Liver (tissue), 9 donors: ENCODE results near the gene MAP3K15. TPM values are rescaled to one million over a fixed set of nuclear protein-coding genes. Genes with fewer than 3 reads are reported as not detected.

Experiments used
- DNase-seq: peaks from one replicate; pipeline ENCODE4 v3.0.0-alpha.2; 2017; ENCODE audit warnings: low spot score
- H3K27ac ChIP-seq, 2 donors: one replicate each; pipeline ENCODE4 v1.7.0; 2013; ENCODE audit warnings: inconsistent platforms in 2 of 2, low read length in 2 of 2, control low read depth in 1 of 2, low read depth in 1 of 2, mild to moderate bottlenecking in 1 of 2
- H3K27me3 ChIP-seq, 4 donors: one replicate each; pipeline versions ENCODE4 v1.6.1 to v1.7.0; 2013; ENCODE audit warnings: low read length in 3 of 4, inconsistent platforms in 1 of 4, mild to moderate bottlenecking in 1 of 4, moderate library complexity in 1 of 4; ENCODE audit not compliant: control insufficient read depth in 4 of 4, insufficient read depth in 4 of 4
- H3K36me3 ChIP-seq, 4 donors: one replicate each; pipeline versions ENCODE4 v1.6.1 to v1.7.0; 2013; ENCODE audit warnings: low read length in 3 of 4, mild to moderate bottlenecking in 3 of 4, low read depth in 1 of 4, moderate library complexity in 1 of 4; ENCODE audit not compliant: control insufficient read depth in 4 of 4, insufficient read depth in 3 of 4
- H3K4me1 ChIP-seq, 4 donors: one replicate each; pipeline versions ENCODE4 v1.6.1 to v1.7.0; 2013; ENCODE audit warnings: low read length in 3 of 4, mild to moderate bottlenecking in 3 of 4, moderate library complexity in 1 of 4; ENCODE audit not compliant: control insufficient read depth in 4 of 4, insufficient read depth in 4 of 4
- H3K4me3 ChIP-seq, 3 donors: one replicate each; pipeline versions ENCODE4 v1.6.1 to v1.7.0; 2013; ENCODE audit warnings: low read length in 3 of 3, control low read depth in 1 of 3, low read depth in 1 of 3, mild to moderate bottlenecking in 1 of 3
- H3K9ac ChIP-seq, 2 donors: one replicate each; pipeline ENCODE4 v1.7.0; 2013; ENCODE audit warnings: low read length in 2 of 2, mild to moderate bottlenecking in 2 of 2, moderate library complexity in 2 of 2, control low read depth in 1 of 2, low read depth in 1 of 2
- H3K9me3 ChIP-seq, 4 donors: one replicate each; pipeline versions ENCODE4 v1.6.1 to v1.7.0; 2013; ENCODE audit warnings: low read length in 3 of 4; ENCODE audit not compliant: control insufficient read depth in 4 of 4
- ATF3 ChIP-seq: IDR thresholded peaks from 2 replicates; pipeline ENCODE4 v1.6.1; 2016; ENCODE audit warnings: antibody characterized with exemption
- CTCF ChIP-seq: fragments of 150-350 bp; IDR thresholded peaks from 2 replicates; pipeline ENCODE4 v1.5.1; 2017; ENCODE audit warnings: improper control_type of control experiment, low read depth, low read length; ENCODE audit not compliant: missing input control
- EGR1 ChIP-seq, 2 donors: IDR thresholded peaks; 2 replicates each; pipeline ENCODE4 v1.6.1; 2016 to 2018; ENCODE audit warnings: antibody characterized with exemption in 2 of 2, low read depth in 2 of 2
- FOXA1 ChIP-seq: IDR thresholded peaks from 2 replicates; pipeline ENCODE4 v1.6.1; 2016; ENCODE audit warnings: antibody characterized with exemption
- HNF4A ChIP-seq, 2 donors: conservative IDR thresholded peaks; 2 replicates each; pipeline ENCODE4 v1.6.1; 2016; ENCODE audit warnings: antibody characterized with exemption in 2 of 2, mild to moderate bottlenecking in 2 of 2
- HNF4G ChIP-seq: IDR thresholded peaks from 2 replicates; pipeline ENCODE4 v1.6.1; 2016; ENCODE audit warnings: antibody characterized with exemption
- MAX ChIP-seq: IDR thresholded peaks from 2 replicates; pipeline ENCODE4 v1.6.1; 2016; ENCODE audit warnings: antibody characterized with exemption
- SP1 ChIP-seq: IDR thresholded peaks from 2 replicates; pipeline ENCODE4 v1.6.1; 2018; ENCODE audit warnings: antibody characterized with exemption, mild to moderate bottlenecking
- TAF1 ChIP-seq: conservative IDR thresholded peaks from 2 replicates; pipeline ENCODE4 v1.6.1; 2016; ENCODE audit warnings: antibody characterized with exemption, mild to moderate bottlenecking
- ZBTB33 ChIP-seq: IDR thresholded peaks from 2 replicates; pipeline ENCODE4 v1.6.1; 2016; ENCODE audit warnings: antibody characterized with exemption
- WGBS: extraction: QIAGEN DNeasy Blood & Tissue Kit; methylation state at CpG from one replicate; pipeline ENCODE4 v1.1.7; 2013; 5-methylcytosine and 5-hydroxymethylcytosine counted together
- polyA plus RNA-seq, 2 donors: library from polyadenylated mRNA; stranded (reverse) in 1 of 2; unstranded in 1 of 2; fragments of 200-250 nt in 1 of 2; fragments of >200 nt in 1 of 2; fragmentation: Nextera tagmentation in 1 of 2; extraction: Ambion mirVana in 1 of 2; gene quantifications; one replicate each; pipeline versions ENCODE4 v1.2.1 to v1.2.3, GENCODE V29; 2013 to 2015
- total RNA-seq, 2 donors: library from RNA; depleted of rRNA; stranded (reverse); fragments of >200 nt; gene quantifications; one replicate each; pipeline ENCODE4 v1.2.3, GENCODE V29; 2014
- donor health status: healthy.
- donor health status: healthy.
- donor health status: healthy.
- donor health status: healthy.
- donor health status: healthy.

MAP3K15 gene
- total and polyA plus RNA-seq, 4 donors, result 0.09 to 0.28 TPM; not detected in 2

GRCh38 chrX:19462879-19463278 lies 52.4 kb downstream of the MAP3K15 start:
- no peak overlapping the region for H3K27ac ChIP-seq
- H3K27me3 ChIP-seq, result no peaks in the 10 kb centered on the region
- no peak for TF ChIP-seq CTCF
- no peak for TF ChIP-seq HNF4A (conservative IDR thresholded peaks at IDR 0.05)
- TF ChIP-seq FOXA1, result no peak
- no peak for TF ChIP-seq SP1
- no peak for TF ChIP-seq ZBTB33
- H3K36me3 ChIP-seq, result no peaks in the 10 kb centered on the region
- H3K4me1 ChIP-seq, result no peaks in the 10 kb centered on the region
- H3K9ac ChIP-seq, result no peak overlapping the region
- no peak for DNase-seq
- no peak overlapping the region for H3K4me3 ChIP-seq
- 100% methylated on average over 1 of the region's 1 CpG for WGBS
- H3K9me3 ChIP-seq, result no peaks in the 10 kb centered on the region

- 97% methylated on average over 2 of the region's 2 CpGs for WGBS
- H3K27ac ChIP-seq, result no peak overlapping the region
- TF ChIP-seq HNF4A (conservative IDR thresholded peaks at IDR 0.05) (no peak), FOXA1 (no peak), TAF1 (no peak)
- H3K4me3 ChIP-seq, result no peak overlapping the region
- H3K27me3 ChIP-seq, result no peaks in the 10 kb centered on the region
- no peaks in the 10 kb centered on the region for H3K9me3 ChIP-seq
- no peak overlapping the region for H3K9ac ChIP-seq
- no peaks in the 10 kb centered on the region for H3K4me1 ChIP-seq
- DNase-seq, result no peak
- no peaks in the 10 kb centered on the region for H3K36me3 ChIP-seq
Observed at GRCh38 chrX:19462231-19462630, 53.1 kb downstream of the MAP3K15 start.

GRCh38 chrX:19457662-19458061 lies 57.6 kb downstream of the MAP3K15 start:
- whole genome bisulfite sequencing, result 88% methylated on average over 4 of the region's 4 CpGs
- DNase-seq, result no peak
- no peak overlapping the region for H3K4me3 ChIP-seq
- H3K9ac ChIP-seq, result no peak overlapping the region
- no peak overlapping the region for H3K27ac ChIP-seq
- no peaks in the 10 kb centered on the region for H3K9me3 ChIP-seq
- H3K36me3 ChIP-seq, result no peaks in the 10 kb centered on the region
- no peaks in the 10 kb centered on the region for H3K4me1 ChIP-seq
- TF ChIP-seq SP1 (no peak), CTCF (no peak), MAX (no peak), ATF3 (no peak), HNF4G (no peak), EGR1 (IDR thresholded peaks at IDR 0.05; ENCODE audit: low read depth in 2 of 2) (no peak), TAF1 (no peak), HNF4A (conservative IDR thresholded peaks at IDR 0.05) (no peak), FOXA1 (no peak)
- H3K27me3 ChIP-seq, result no peaks in the 10 kb centered on the region
